Measurements from ENCODE around the gene ERCC8.

ERCC8 gene

GRCh38 chr5:60958712-60959111 lies 13.8 kb upstream of the ERCC8 start:
- no peak for TF ChIP-seq CTCF (IDR thresholded peaks at IDR 0.05; ENCODE audit: low read length, missing control alignments)
- no peak for DNase-seq (ENCODE audit: low read depth)
- no peak overlapping the region for H3K4me3 ChIP-seq (replicated peaks; ENCODE audit: low read depth, low read length)

GRCh38 chr5:60958088-60958487 lies 13.2 kb upstream of the ERCC8 start:
- H3K4me3 ChIP-seq (replicated peaks; ENCODE audit: low read depth, low read length) = no peak overlapping the region
- TF ChIP-seq CTCF (IDR thresholded peaks at IDR 0.05; ENCODE audit: low read length, missing control alignments) = no peak
- no peak for DNase-seq (ENCODE audit: low read depth)

GRCh38 chr5:60955239-60955638 lies 10.4 kb upstream of the ERCC8 start:
- no peak overlapping the region for H3K4me3 ChIP-seq (replicated peaks; ENCODE audit: low read depth, low read length)
- no peak for DNase-seq (ENCODE audit: low read depth)
- no peak for TF ChIP-seq CTCF (IDR thresholded peaks at IDR 0.05; ENCODE audit: low read length, missing control alignments)

GRCh38 chr5:60948738-60949137 lies 3.9 kb upstream of the ERCC8 start:
- no peak for DNase-seq (ENCODE audit: low read depth)
- TF ChIP-seq CTCF (IDR thresholded peaks at IDR 0.05; ENCODE audit: low read length, missing control alignments) = no peak
- H3K4me3 ChIP-seq (replicated peaks; ENCODE audit: low read depth, low read length) = no peak overlapping the region

- H3K4me3 ChIP-seq (replicated peaks; ENCODE audit: low read depth, low read length) = peak overlapping the region; percentile 83
- DNase-seq (ENCODE audit: low read depth) = peak; percentile 61
- no peak for TF ChIP-seq CTCF (IDR thresholded peaks at IDR 0.05; ENCODE audit: low read length, missing control alignments)
Measured at GRCh38 chr5:60945813-60946187, 930 bp upstream of the ERCC8 start.

- TF ChIP-seq CTCF (IDR thresholded peaks at IDR 0.05; ENCODE audit: low read length, missing control alignments) = no peak
- peak overlapping the region; percentile 83 for H3K4me3 ChIP-seq (replicated peaks; ENCODE audit: low read depth, low read length)
- DNase-seq (ENCODE audit: low read depth) = peak; percentile 6
Measured at GRCh38 chr5:60943624-60944023, 1.2 kb downstream of the ERCC8 start.

GRCh38 chr5:60929024-60929423 lies 15.8 kb downstream of the ERCC8 start:
- no peak overlapping the region for H3K4me3 ChIP-seq (replicated peaks; ENCODE audit: low read depth, low read length)
- peak; percentile 35 for DNase-seq (ENCODE audit: low read depth)
- TF ChIP-seq CTCF (IDR thresholded peaks at IDR 0.05; ENCODE audit: low read length, missing control alignments) = peak; percentile 24

All from fibroblast of pulmonary artery (primary cell).